GF-D8 (cell line): ENCODE results near the gene LGI4.

ENCODE experiments used
- DNase-seq: peaks from one replicate; lab custom pipeline; 2025; lab: John Stamatoyannopoulos, UW

LGI4 gene

GRCh38 chr19:35134601-35135242, at the start of gene LGI4:
Gene LGI4, minus strand, starts transcription at chr19:35135059. Its CDS starts 379 bp downstream, at chr19:35134680.
- DNase-seq: no peak

- DNase-seq: no peak
Observed at GRCh38 chr19:35184267-35184666, 49.4 kb upstream of the LGI4 start.

DNA sequence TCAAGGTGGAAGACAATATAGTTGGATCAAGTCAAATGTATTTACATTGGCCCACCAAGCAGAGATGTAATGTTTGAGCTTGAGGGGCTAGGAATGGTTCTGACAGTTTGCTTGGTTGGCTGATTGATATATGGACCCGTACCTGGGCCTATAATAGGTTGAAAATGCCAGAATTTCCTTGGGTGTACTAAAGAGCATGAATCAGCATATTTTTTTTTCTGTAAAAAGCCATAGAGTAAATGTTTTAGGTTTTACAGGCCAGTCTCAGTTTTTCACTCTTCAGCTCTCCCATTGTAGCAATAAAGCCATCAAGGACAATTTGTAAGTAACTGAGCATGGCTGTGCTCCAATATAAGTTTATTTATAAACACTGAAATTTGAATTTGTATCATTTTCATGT, 46.5 kb upstream of the LGI4 start:
- DNase-seq: no peak

GRCh38 chr19:35179830-35180229, 45.0 kb upstream of the LGI4 start:
- DNase-seq: no peak

DNA sequence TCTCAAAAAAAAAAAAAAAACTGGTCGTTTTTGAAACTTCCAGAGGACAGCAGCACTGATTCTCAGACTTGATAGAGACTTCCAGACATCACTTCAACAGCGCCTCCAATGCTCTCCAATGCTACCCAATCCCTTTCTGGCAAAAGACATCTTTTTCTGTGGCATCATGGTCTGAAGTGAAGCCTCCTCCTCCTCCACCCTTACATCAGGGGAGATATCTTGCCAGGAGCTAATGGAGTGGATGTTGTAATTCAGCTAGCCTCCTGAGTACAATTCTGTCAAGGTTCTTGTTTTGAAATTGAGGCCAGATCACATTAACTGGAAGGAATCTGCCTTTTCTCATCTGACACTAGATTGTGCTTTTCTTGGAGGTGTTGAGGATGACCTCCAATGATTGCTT, 43.8 kb upstream of the LGI4 start:
- no peak for DNase-seq

DNA sequence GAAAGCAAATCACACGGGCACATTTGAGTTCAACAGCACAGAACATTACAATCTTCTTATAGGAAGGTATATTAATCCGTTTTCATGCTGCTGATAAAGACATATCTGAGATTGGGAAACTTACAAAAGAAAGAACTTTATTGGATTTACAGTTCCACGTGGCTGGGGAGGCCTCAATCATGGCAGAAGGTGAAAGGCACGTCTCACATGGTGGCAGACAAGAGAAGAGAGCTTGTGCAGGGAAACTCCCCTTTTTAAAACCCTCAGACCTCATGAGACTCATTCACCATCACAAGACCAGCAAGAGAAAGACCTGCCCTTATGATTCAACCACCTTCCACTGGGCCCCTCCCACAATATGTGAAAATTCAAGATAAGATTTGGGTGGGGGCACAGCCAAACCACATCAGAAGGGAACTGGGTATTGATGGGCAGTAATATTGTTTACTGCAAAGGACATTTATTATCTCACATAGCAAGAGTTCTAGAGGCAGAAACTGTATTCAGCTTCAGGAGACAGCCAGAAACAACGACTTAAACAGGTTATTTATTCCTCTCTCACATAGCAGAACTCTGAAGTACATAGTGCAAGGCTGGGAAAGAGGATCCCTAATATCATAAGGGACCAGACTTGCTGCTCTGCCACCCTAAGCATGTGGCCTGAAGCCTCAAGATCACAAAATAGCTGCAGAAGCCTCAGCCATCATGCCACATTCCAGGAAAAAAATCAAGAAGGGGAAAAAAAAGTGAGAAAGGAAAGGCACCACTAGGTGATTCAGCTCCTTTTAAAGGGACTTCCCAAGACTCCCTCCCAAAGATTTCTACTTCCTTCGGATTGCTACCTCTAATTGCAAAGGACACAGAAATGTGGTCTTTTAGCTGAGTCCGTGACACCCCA, 42.8 kb upstream of the LGI4 start:
- no peak for DNase-seq

GRCh38 chr19:35176181-35176570, 41.3 kb upstream of the LGI4 start:
- DNase-seq: no peak

GRCh38 chr19:35174226-35174625, 39.4 kb upstream of the LGI4 start:
- DNase-seq: no peak

GRCh38 chr19:35171730-35172129, 36.9 kb upstream of the LGI4 start:
- no peak for DNase-seq

- no peak for DNase-seq
Observed at GRCh38 chr19:35170359-35171061, 35.7 kb upstream of the LGI4 start.

DNA sequence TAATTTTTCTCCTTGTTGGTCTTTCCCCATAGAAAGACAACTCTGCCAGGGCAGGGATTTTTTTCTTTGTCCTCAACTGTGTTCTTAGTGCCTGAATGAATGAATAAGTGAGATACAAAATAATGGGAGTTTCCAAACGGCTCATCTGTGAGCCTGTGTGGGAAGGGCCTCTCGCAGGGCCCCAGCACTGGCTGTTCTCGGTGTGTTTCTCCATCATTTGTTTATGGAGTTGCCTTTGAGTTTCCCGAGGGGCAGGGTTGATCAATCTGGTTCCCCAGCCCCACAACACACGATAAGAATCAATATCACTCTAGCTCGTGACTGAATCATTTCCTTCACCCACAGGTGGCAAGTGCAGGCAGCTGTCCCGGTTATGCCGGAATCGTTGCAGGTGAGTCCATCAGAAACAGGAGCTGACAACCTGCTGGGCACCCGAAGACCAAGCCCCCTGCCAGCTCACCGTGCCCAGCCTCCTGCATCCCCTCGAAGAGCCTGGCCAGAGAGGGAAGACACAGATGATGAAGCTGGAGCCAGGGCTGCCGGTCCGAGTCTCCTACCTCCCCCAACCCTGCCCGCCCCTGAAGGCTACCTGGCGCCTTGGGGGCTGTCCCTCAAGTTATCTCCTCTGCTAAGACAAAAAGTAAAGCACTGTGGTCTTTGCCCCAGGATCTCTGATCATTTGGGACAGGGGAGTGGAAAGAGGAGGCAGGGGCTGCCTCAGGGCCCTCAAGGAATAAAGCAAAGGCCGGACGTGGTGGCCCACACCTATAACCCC, 34.5 kb upstream of the LGI4 start:
- no peak for DNase-seq

GRCh38 chr19:35168196-35168595, 33.3 kb upstream of the LGI4 start:
- DNase-seq: no peak

DNA sequence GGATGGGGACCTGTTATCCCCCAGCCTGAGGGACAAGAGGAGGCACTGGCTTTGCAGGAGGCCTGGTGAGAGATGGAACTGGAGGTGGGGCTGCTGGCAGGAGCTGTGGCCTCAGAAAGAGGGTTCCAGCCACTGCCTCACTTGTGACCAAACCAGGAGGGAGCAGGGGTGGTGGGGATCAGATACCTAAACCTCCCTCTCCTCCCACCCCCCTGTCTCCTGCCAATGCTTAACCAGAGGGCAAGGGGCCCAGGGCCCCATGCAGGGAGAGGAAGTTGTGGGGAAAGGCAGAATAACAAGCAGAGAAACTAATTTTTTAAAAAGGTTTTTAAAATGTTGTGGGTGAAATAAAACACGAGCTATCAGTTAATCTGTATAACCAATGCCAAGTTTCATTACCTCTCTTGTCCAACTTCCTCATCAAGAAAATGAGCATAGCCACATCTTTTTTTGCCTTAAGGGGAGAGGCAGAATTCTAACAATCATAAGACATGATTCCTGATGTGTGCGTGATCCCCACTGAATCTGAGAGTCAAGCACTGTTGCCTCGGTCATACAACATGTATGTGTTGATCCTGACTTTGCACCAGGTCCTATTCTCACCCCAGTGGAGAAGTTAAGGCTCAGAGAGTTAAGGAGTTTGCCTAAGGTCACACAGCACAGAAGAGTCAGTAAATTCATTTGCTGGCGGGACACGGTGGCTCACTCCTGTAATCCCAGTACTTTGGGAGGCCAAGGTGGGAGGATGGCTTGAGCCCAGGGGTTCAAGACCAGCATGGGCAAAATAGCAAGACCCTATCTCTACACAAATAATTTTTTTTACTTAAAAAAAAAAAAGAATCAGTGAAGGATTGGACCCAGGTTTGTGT, 32.6 kb upstream of the LGI4 start:
- peak; percentile 61 for DNase-seq

DNA sequence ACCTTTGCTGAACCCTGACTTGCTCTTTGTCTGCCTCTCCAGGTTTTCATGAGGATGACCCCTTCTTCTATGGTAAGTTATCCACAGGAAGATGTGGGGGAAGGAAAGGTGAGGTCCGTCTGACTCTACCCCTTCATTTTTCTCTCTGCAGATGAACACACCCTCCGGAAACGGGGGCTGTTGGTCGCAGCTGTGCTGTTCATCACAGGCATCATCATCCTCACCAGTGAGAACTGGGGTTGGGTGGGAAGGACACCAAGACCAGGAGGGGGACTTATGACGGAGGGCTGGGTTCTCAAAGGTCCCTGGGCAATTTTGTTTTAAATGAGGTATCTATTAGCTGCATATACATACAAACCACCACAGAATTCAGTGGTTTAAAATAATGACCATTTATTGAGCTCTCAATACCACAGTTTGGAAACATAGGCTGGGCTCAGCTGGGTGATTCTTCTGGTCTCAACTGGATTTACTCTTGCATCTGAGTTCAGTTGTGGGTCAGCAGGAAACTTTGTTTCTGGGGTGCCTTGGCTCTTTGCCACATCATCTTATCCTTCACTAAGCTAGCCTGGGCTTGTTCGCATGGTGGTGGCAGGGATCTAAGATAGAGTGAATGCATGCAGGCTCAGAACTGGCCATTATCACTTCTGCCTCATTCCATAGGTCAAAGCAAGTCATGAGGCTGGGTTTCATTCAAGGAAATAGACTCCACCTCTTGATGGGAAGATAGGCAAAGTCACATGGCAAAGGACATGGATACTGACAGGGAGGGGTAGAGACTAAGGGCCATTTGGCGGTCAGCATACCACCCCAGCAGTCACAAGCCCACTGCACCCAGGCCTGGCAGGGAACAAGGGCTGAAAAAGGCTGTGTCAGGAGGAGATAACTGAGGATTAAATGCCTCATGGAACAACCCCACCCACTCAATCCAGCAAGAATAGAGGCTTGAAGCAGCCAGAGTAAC, 31.5 kb upstream of the LGI4 start:
- no peak for DNase-seq

DNA sequence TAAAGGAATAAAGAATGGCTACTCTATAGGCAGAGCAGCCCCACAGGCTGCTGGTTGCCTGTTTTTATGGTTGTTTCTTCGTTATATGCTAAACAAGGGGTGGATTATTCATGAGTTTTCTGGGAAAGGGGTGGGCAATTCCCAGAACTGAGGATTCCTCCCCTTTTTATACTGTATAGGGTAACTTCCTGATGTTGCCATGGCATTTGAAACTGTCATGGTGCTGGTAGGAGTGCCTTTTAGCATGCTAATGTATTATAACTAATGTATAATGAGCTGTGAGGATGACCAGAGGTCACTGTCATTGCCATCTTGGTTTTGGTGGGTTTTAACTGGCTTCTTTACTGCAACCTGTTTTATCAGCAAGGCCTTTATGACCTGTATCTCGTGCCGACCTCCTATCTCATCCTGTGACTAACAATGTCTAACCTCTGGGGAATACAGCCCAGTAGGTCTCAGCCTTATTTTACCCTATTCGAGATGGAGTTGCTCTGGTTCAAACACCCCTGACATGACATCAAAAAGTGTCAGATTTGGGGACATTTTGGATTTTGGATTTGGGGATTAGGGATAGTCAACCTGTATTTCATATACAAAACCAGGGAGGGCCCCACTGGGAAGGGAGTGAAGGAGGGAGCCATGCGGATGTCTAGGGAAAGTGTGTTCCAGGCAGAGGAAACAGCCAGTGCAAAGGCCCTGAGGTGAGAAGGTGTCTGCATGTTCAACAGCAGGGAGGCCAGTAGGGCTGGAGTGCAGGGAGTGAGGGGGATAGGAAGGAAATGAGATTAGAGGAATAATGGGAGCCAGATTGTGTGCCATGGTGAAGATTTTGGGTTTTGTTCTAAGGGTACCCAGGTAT, 30.6 kb upstream of the LGI4 start:
- no peak for DNase-seq

DNA sequence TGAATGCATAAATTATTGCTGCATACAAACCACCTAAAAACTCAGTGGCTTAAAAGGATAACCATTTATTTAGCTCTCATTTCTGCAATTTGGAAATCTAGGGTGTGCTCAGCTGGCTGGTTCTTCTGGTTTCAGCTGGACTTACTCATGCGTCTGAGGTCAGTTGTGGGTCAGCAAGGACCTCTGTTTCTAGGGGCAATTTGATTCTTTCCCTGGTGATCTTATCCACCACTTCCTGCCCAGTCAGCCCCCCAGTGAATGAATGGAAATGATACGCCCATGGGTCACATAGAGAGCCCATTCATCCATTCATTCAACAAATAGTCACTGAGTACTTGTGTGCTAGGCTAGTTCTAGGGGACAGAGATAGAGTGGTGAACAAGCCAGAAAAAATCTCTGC, 29.6 kb upstream of the LGI4 start:
- no peak for DNase-seq

DNA sequence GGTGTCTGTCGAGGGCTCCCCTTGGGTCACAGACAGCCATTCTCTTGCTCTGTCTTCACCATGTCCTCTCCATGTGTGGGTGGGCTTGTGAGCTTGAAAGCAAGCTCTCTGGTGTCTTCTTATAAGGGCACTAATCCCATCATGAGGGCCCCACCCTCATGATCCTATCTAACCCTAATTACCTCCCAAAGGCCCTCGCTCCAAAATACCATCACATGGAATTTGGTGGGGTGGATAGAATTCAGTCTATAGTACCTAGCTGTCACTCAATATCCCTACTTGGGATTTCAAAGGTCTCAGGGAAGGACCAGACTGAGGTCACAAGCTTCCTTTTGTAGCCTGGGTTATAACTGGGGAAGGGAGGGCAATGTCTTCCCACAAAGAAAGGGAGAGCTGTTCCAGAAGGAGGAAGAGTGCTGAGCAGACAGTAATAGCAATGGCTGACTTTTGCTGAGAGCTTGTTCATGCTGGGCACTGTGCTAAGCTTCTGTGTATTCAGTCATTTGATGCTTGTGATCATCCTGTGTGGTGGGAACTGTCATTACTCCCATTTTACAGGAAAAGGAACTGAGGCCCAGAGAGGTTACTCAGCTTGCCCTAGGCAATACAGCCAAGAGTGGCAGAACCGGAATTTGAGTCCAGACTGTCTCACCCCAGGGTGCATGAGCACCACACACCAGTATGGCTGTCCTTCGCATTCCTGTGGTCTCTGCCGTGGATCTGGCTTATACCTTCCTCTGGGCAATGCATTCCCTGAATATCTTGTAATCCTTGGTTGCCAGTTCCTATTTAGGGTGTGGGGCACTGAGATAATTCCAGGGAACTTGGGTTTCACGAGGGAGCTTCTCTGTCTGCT, 27.8 kb upstream of the LGI4 start:
- no peak for DNase-seq

DNA sequence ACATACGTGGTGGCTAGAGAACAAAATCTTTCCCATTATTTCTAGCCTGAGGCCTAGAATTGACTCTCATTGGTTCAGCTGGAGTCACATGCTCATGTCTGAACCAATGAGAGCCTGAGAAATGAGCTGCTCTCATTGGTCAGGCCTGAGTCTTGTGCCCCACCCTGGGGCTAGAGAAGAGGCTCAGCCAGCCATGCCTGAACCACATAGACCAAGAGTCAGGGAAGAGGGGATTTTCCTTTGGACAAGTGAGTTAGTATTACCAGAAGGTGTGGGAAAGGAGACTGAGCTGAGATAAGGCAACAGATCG, 26.5 kb upstream of the LGI4 start:
- no peak for DNase-seq
